Colonic mucosa (tissue), 4 donors: Measurements from ENCODE around the gene GAST. TPM values are rescaled to one million over a fixed set of nuclear protein-coding genes. Genes with fewer than 3 reads are reported as not detected.

ENCODE experiments used
- DNase-seq: peaks from one replicate; pipeline ENCODE4 v3.0.0-alpha.2; 2020
- H3K27ac ChIP-seq: fragments of 200-600 bp; one replicate; pipeline ENCODE4 v1.8.0; 2021
- H3K27me3 ChIP-seq: fragments of 200-600 bp; one replicate; pipeline ENCODE4 v1.8.0; 2021
- H3K36me3 ChIP-seq: fragments of 200-600 bp; one replicate; pipeline ENCODE4 v1.8.0; 2021
- H3K4me1 ChIP-seq: fragments of 200-600 bp; one replicate; pipeline ENCODE4 v1.8.0; 2021; ENCODE audit warnings: mild to moderate bottlenecking
- H3K4me3 ChIP-seq: fragments of 200-600 bp; one replicate; pipeline ENCODE4 v1.8.0; 2021
- H3K9ac ChIP-seq, 2 donors: one replicate each; pipeline ENCODE4 v1.7.0; 2013; ENCODE audit warnings: control low read depth in 2 of 2, low read depth in 2 of 2, low read length in 2 of 2
- H3K9me3 ChIP-seq: fragments of 200-600 bp; one replicate; pipeline ENCODE4 v1.8.0; 2021
- intact Hi-C: fragments of 100-400 bp; cut with DNase I; formaldehyde crosslinking; loops from one replicate; pipeline ENCODE4 v1.14.1; 2022
- total RNA-seq, 2 donors: library from RNA; stranded (reverse); fragmentation: NEBNext Ultra II Directional in 1 of 2; extraction: Animal tissue kit (Norgen Biotek cat#: 25700) in 1 of 2; gene quantifications; one replicate each; pipeline ENCODE4 v1.2.1, GENCODE V29; 2021
- TF ChIP-seq, protein P1 (sequence below): fragments of 200-600 bp; IDR thresholded peaks from one replicate; pipeline ENCODE4 v1.8.0; 2022; ENCODE audit warnings: antibody characterized with exemption, mild to moderate bottlenecking
- donor health status: healthy.
- donor health status: DM: no; HTN: no; CAD: no.
- donor health status: DM: no; HTN: no; CAD: no.

The GAST gene
- total RNA-seq, 2 donors from 2014 or later, result not detected

DNA sequence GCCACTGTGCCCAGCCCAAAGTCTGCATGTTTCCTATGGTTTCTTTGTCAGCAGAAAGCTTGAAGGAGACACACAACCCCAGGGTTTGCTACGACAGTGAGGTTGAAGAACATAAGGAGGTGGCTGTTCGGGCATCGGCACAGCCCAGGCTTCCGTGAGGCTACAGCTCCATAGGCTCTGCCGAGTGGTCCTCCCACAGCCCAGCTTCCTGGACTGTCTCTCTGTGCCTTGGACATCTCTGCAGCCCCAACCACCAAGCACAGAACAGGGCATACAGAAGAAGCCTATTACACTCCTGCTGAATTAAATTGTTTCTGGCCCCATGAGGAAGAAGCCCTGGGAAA, 25.5 kb downstream of the GAST start:
- H3K9me3 ChIP-seq, result no peaks in the 10 kb centered on the region
- TF ChIP-seq, protein P1, sequence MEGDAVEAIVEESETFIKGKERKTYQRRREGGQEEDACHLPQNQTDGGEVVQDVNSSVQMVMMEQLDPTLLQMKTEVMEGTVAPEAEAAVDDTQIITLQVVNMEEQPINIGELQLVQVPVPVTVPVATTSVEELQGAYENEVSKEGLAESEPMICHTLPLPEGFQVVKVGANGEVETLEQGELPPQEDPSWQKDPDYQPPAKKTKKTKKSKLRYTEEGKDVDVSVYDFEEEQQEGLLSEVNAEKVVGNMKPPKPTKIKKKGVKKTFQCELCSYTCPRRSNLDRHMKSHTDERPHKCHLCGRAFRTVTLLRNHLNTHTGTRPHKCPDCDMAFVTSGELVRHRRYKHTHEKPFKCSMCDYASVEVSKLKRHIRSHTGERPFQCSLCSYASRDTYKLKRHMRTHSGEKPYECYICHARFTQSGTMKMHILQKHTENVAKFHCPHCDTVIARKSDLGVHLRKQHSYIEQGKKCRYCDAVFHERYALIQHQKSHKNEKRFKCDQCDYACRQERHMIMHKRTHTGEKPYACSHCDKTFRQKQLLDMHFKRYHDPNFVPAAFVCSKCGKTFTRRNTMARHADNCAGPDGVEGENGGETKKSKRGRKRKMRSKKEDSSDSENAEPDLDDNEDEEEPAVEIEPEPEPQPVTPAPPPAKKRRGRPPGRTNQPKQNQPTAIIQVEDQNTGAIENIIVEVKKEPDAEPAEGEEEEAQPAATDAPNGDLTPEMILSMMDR, result no peak
- H3K27ac ChIP-seq, result no peak overlapping the region
- intact Hi-C loops, result loop anchor here (2.0 kb wide), 1 partner anchor 63 kb away; no protein-coding TSS in a partner anchor
- peaks cover 11% of the 10 kb centered on the region for H3K4me1 ChIP-seq
- peaks cover 48% of the 10 kb centered on the region for H3K27me3 ChIP-seq
- H3K9ac ChIP-seq, result peak overlapping the region in 1 of 2 donors; percentile 4
- H3K4me3 ChIP-seq, result no peak overlapping the region
- H3K36me3 ChIP-seq, result no peaks in the 10 kb centered on the region
- DNase-seq, result no peak

DNA sequence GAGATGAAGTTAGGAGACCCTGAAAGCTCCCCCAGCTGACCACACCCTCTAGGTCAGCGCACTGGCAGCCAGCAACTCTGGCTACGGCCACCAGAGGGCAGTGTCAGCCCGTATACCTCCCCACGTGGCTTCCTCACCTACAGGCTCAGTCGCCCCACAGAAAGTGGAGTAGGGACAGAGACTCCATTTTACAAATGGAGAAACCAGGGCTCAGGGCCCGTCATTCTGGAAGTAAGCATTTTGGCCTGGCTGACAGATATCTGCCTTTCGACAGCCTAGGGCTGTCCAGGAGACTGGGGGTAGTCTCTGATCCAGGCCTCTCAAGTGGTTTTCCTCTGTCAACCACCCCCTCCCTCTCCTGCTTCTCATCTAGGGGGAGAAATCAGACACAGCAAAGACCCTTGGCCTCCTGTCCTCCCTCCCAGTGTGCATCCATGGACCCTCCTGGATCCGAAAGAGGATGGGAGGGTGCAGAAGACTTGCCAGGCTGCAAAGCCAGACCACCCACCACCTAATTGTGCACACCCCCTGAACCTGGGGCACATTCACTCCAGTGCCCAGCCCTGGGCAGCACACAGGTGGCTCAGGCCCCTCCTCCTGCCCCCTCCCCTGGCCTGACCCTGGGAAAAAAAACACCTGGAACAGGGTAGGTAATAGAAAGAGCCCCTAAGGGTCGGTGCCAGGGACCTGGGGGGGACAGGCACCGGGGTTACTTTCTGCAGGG, 26.1 kb downstream of the GAST start:
- TF ChIP-seq, protein P1, result peak; percentile 96
- peak; percentile 82 for DNase-seq
- no peaks in the 10 kb centered on the region for H3K36me3 ChIP-seq
- no peak overlapping the region for H3K27ac ChIP-seq
- H3K9me3 ChIP-seq, result no peaks in the 10 kb centered on the region
- intact Hi-C loops, result no loop called here
- H3K4me1 ChIP-seq, result peaks cover 11% of the 10 kb centered on the region
- H3K4me3 ChIP-seq, result no peak overlapping the region
- peak overlapping the region in 1 of 2 donors; percentile 4 for H3K9ac ChIP-seq
- peaks cover 45% of the 10 kb centered on the region for H3K27me3 ChIP-seq

DNA sequence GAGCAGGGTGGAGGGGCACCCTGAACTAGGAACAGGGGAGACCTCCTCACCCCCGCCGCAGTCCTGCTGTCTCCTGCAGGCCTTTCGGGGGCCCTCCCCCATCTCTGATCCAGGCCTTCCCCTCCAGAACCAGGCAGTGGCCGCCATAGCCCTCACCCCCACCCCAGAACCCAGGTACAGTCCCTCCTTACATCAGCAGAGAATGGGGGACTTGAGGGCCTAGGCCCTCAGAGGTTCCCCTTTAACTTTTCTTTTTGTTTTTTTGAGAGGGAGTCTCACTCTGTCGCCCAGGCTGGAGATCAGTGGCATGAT, 26.6 kb downstream of the GAST start:
- TF ChIP-seq, protein P1, result no peak

DNA sequence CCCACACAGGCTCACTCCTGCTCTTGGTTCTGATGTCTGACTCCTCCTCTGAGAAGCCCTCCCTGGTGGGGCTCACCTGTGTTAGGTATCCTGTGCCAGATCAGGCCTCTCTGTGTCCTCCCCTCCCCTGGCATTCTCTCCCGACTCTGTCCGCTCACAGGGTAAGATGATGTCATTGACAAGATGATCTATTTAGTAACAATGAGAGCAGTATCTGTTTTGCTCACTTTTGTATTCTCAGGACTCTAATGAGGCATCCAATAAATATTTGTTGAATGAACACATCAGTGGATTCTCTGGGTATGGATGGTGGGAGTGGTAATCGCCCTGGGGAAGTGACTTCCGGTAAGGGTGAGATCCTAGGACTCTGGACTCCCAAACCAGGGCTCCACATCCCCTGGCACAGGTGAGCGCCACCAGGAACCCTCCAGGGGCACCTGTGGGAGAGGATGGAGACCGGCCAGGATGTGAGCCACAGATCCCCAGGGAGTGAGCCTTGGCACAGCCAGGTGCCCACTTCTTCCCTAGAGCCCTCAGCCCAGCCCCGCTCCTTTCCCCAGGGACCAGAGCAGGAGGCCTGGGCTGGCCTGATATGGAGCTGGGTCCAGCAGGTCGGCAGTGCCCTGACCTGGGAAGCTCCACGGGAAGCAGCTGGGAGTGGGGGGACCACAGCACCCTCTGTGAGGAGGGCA, 27.7 kb downstream of the GAST start:
- H3K27me3 ChIP-seq, result peaks cover 29% of the 10 kb centered on the region
- DNase-seq, result no peak
- H3K9me3 ChIP-seq, result no peaks in the 10 kb centered on the region
- no peaks in the 10 kb centered on the region for H3K36me3 ChIP-seq
- TF ChIP-seq, protein P1, result no peak
- H3K9ac ChIP-seq, result no peak overlapping the region
- H3K27ac ChIP-seq, result no peak overlapping the region
- intact Hi-C loops, result loop anchor here (10.0 kb wide), 1 partner anchor 145 kb away; no protein-coding TSS in a partner anchor
- no peak overlapping the region for H3K4me3 ChIP-seq
- peaks cover under 1% of the 10 kb centered on the region for H3K4me1 ChIP-seq

More for the DNA sequence above, 26.6 kb downstream of the GAST start:
- peaks cover 11% of the 10 kb centered on the region for H3K4me1 ChIP-seq
- intact Hi-C loops, result no loop called here
- H3K27me3 ChIP-seq, result peaks cover 40% of the 10 kb centered on the region
- DNase-seq, result no peak
- no peaks in the 10 kb centered on the region for H3K9me3 ChIP-seq
- H3K27ac ChIP-seq, result no peak overlapping the region
- no peak overlapping the region for H3K4me3 ChIP-seq
- H3K9ac ChIP-seq, result no peak overlapping the region
- H3K36me3 ChIP-seq, result no peaks in the 10 kb centered on the region

DNA sequence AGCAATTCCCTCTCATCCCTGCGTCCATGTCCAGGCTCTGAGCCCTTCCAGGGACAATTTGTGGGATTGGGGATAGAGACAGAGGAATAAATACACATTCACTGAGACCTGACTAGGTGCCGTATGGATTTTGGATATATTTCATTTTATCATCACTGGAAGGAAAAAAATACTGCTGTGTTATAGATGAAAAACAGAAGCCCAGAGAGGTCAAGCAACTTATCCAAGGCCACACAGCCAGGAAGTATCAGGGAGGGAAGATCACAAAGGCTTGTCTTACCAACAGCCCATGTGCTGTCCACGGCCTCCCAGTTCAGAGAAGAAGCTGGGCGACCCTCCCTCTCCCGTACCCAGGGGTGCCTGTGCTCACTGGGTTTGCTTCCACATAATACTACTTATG, 28.4 kb downstream of the GAST start:
- H3K9me3 ChIP-seq, result no peaks in the 10 kb centered on the region
- intact Hi-C loops, result loop anchor here (10.0 kb wide), 1 partner anchor 144 kb away; no protein-coding TSS in a partner anchor
- H3K4me3 ChIP-seq, result no peak overlapping the region
- no peaks in the 10 kb centered on the region for H3K36me3 ChIP-seq
- no peak for DNase-seq
- no peak overlapping the region for H3K27ac ChIP-seq
- peaks cover 22% of the 10 kb centered on the region for H3K27me3 ChIP-seq
- TF ChIP-seq, protein P1, result no peak
- H3K9ac ChIP-seq, result no peak overlapping the region
- H3K4me1 ChIP-seq, result no peaks in the 10 kb centered on the region
